Measurements from ENCODE around the gene CENPW.

DNA sequence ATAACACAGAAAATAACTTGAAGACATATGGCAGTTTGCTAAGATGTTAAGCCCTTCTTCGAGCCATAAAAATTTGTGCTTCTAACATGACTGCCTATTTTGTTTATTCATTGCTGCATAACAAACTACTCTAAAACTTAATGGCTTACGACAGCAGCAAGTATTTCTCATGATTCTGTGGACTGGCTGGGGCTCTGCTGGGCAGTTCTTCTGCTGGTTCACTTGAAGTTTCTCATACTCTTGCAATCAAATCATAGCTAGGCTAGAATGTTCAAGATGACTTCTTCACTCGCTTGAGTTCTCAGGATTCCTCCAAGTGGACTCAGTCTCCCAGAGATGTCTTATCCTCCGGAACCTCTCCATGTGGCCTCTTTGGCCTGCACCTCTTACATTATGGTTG, 33.4 kb downstream of the CENPW start:
- TF ChIP-seq EZH2 (IDR thresholded peaks at IDR 0.05) (no peak), FOXP2 (optimal IDR thresholded peaks at IDR 0.05; ENCODE audit: control extremely low read depth, extremely low read length, insufficient read depth) (no peak)
